ENCODE data around the gene IGSF21. TPM values are rescaled to one million over a fixed set of nuclear protein-coding genes. Genes with fewer than 3 reads are reported as not detected.

IGSF21 gene
- total RNA-seq, 1 experiment from 2014 or later = 5.2 TPM

GRCh38 chr1:18404460-18404859 lies 296.9 kb downstream of the IGSF21 start:
- no peak overlapping the region for H2BK20ac ChIP-seq (ENCODE audit: low read depth, low read length, poor library complexity, severe bottlenecking)
- H3K14ac ChIP-seq (ENCODE audit: insufficient read depth, low read length) = no peak overlapping the region
- no peak overlapping the region for H2BK5ac ChIP-seq (ENCODE audit: insufficient read length, low read length)
- no peaks in the 10 kb centered on the region for H3K27me3 ChIP-seq (ENCODE audit: insufficient read depth, low read length)
- no peaks in the 10 kb centered on the region for H3K9me3 ChIP-seq (ENCODE audit: control insufficient read depth, low read depth, low read length)
- H2AK5ac ChIP-seq (ENCODE audit: insufficient read length, low read length) = no peak overlapping the region
- H3T11ph ChIP-seq (ENCODE audit: low read length) = no peak overlapping the region
- H3K4ac ChIP-seq (ENCODE audit: low read depth, low read length) = no peak overlapping the region
- no peak overlapping the region for H3K56ac ChIP-seq (ENCODE audit: insufficient read length, low read depth, low read length)
- Mint-ChIP-seq H3K27me3 (ENCODE audit: low read depth) (peaks cover 1% of the 10 kb centered on the region), H3K4me1 (peaks cover 44 to 58% of the 10 kb centered on the region in 2 experiments), H3K4me3 (no peak overlapping the region), H3K27ac (no peak overlapping the region), H3K36me3 (ENCODE audit: insufficient read depth in 1 of 3, low read depth in 3 of 3) (peaks cover 2 to 13% (median 4%) of the 10 kb centered on the region in 3 experiments), H3K9me3 (peaks cover 2 to 6% of the 10 kb centered on the region in 2 experiments; a peak in 2 of 5 replicates)
- no peak overlapping the region for H3K9ac ChIP-seq (ENCODE audit: extremely low read depth, insufficient read length, low read length)
- no peak overlapping the region for H2BK120ac ChIP-seq (ENCODE audit: low read depth, low read length, poor library complexity, severe bottlenecking)
- H4K91ac ChIP-seq (ENCODE audit: insufficient read length, low read depth, low read length) = no peak overlapping the region
- no peak overlapping the region for H2BK15ac ChIP-seq (ENCODE audit: low read depth, low read length)
- no peak overlapping the region for H3K27ac ChIP-seq (ENCODE audit: insufficient read length, low read depth, low read length)
- H3K4me2 ChIP-seq (ENCODE audit: insufficient read depth, insufficient read length, low read length) = no peak overlapping the region
- H4K5ac ChIP-seq (ENCODE audit: insufficient read length, low read depth, low read length) = no peak overlapping the region
- H2AFZ ChIP-seq (ENCODE audit: low read length) = no peak overlapping the region
- H4K20me1 ChIP-seq (ENCODE audit: control insufficient read depth, insufficient read depth, insufficient read length) = no peaks in the 10 kb centered on the region
- H3K18ac ChIP-seq (ENCODE audit: insufficient read length, low read depth, low read length) = no peak overlapping the region
- no peak for DNase-seq
- H3K79me2 ChIP-seq (ENCODE audit: insufficient read depth, low read length) = no peaks in the 10 kb centered on the region
- no peak overlapping the region for H4K8ac ChIP-seq (replicated peaks; ENCODE audit: insufficient read length, low read depth, low read length)
- TF ChIP-seq CTCF (conservative IDR thresholded peaks at IDR 0.05) = no peak
- no peaks in the 10 kb centered on the region for H3K79me1 ChIP-seq (ENCODE audit: insufficient read depth, low read depth, low read length, poor library complexity, severe bottlenecking)
- no peak overlapping the region for H3K23ac ChIP-seq (ENCODE audit: insufficient read length, low read depth, low read length)
- H2BK12ac ChIP-seq (ENCODE audit: insufficient read length, low read depth, low read length) = no peak overlapping the region
- H3K23me2 ChIP-seq (ENCODE audit: insufficient read length, low read depth, low read length, poor library complexity, severe bottlenecking) = no peaks in the 10 kb centered on the region
- H3K4me1 ChIP-seq (ENCODE audit: insufficient read depth, low read length) = peaks cover 18% of the 10 kb centered on the region; the same call in 1 of the 2 replicates
- no CpG with 5 or more reads among the region's 3 CpGs for WGBS (ENCODE audit: extremely low coverage, insufficient read length, low lambda C conversion rate)

All from H9 (cell line).